Measurements from ENCODE around the gene ZBTB7C. TPM values are rescaled to one million over a fixed set of nuclear protein-coding genes. Genes with fewer than 3 reads are reported as not detected.

ZBTB7C gene
- total RNA-seq, 1 donor from 2014 or later, result 0.11 TPM

GRCh38 chr18:48314690-48315089 is 94.5 kb downstream of the ZBTB7C start:
- Mint-ChIP-seq H3K27me3 (ENCODE audit: unreplicated experiment) (peaks cover 45% of the 10 kb centered on the region), H3K36me3 (ENCODE audit: unreplicated experiment) (no peaks in the 10 kb centered on the region), H3K9me3 (ENCODE audit: unreplicated experiment) (no peaks in the 10 kb centered on the region), H3K4me1 (ENCODE audit: unreplicated experiment) (peaks cover under 1% of the 10 kb centered on the region), H3K27ac (ENCODE audit: unreplicated experiment) (no peak overlapping the region), H3K4me3 (ENCODE audit: unreplicated experiment) (no peak overlapping the region)
- TF ChIP-seq, protein P1, sequence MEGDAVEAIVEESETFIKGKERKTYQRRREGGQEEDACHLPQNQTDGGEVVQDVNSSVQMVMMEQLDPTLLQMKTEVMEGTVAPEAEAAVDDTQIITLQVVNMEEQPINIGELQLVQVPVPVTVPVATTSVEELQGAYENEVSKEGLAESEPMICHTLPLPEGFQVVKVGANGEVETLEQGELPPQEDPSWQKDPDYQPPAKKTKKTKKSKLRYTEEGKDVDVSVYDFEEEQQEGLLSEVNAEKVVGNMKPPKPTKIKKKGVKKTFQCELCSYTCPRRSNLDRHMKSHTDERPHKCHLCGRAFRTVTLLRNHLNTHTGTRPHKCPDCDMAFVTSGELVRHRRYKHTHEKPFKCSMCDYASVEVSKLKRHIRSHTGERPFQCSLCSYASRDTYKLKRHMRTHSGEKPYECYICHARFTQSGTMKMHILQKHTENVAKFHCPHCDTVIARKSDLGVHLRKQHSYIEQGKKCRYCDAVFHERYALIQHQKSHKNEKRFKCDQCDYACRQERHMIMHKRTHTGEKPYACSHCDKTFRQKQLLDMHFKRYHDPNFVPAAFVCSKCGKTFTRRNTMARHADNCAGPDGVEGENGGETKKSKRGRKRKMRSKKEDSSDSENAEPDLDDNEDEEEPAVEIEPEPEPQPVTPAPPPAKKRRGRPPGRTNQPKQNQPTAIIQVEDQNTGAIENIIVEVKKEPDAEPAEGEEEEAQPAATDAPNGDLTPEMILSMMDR (IDR thresholded peaks at IDR 0.05), result no peak
- no peak for DNase-seq (ENCODE audit: extremely low spot score, unreplicated experiment)

DNA sequence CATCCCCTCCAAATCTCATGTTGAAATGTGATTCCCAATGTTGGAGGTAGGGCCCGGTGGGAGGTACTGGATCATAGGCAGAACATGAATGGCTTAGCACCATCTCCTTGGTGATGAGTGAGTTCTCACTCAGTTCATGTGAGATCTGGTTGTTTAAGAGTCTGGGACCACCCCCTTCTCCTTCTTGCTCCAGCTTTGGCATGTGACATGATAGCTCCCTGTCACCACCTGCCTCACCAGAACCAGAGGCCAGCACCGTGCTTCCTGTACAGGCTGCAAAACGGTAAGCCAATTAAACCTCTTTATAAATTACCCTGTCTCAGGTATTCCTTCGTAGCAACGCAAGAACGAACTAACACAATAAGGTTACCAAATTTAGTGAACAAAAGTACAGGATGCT is 95.4 kb downstream of the ZBTB7C start:
- H3K4me3 Mint-ChIP-seq (ENCODE audit: unreplicated experiment), result no peak overlapping the region
- TF ChIP-seq, protein P1 (IDR thresholded peaks at IDR 0.05), result no peak
- H3K36me3 Mint-ChIP-seq (ENCODE audit: unreplicated experiment), result no peaks in the 10 kb centered on the region
- H3K4me1 Mint-ChIP-seq (ENCODE audit: unreplicated experiment), result no peaks in the 10 kb centered on the region
- H3K27ac Mint-ChIP-seq (ENCODE audit: unreplicated experiment), result no peak overlapping the region
- DNase-seq (ENCODE audit: extremely low spot score, unreplicated experiment), result no peak
- H3K27me3 Mint-ChIP-seq (ENCODE audit: unreplicated experiment), result peaks cover 49% of the 10 kb centered on the region
- no peaks in the 10 kb centered on the region for H3K9me3 Mint-ChIP-seq (ENCODE audit: unreplicated experiment)

GRCh38 chr18:48312066-48312465 is 97.1 kb downstream of the ZBTB7C start:
- Mint-ChIP-seq H3K4me3 (ENCODE audit: unreplicated experiment) (no peak overlapping the region), H3K36me3 (ENCODE audit: unreplicated experiment) (no peaks in the 10 kb centered on the region), H3K27ac (ENCODE audit: unreplicated experiment) (no peak overlapping the region), H3K9me3 (ENCODE audit: unreplicated experiment) (no peaks in the 10 kb centered on the region), H3K27me3 (ENCODE audit: unreplicated experiment) (peaks cover 47% of the 10 kb centered on the region), H3K4me1 (ENCODE audit: unreplicated experiment) (no peaks in the 10 kb centered on the region)
- no peak for DNase-seq (ENCODE audit: extremely low spot score, unreplicated experiment)
- TF ChIP-seq, protein P1 (IDR thresholded peaks at IDR 0.05), result no peak

DNA sequence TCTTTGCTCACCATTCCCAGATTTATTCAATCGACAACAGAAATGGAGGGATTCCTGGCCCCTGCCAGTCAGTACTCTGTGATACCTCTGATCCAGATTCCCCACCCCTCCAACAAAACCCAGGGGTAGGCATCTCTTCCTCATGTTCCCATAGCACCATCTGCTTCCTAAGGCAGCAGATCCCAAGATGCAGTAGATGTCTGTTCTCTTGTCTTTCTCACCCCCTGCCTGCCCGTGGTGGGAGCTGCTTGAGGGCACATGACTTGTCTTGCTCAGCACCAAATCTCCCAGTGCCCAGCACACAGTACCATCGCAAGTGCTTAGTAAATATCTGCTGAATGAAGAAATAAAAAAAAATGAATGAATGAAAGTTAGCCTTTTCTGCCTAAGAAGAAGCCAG is 98.2 kb downstream of the ZBTB7C start:
- no peaks in the 10 kb centered on the region for H3K9me3 Mint-ChIP-seq (ENCODE audit: unreplicated experiment)
- TF ChIP-seq, protein P1 (IDR thresholded peaks at IDR 0.05), result no peak
- no peak for DNase-seq (ENCODE audit: extremely low spot score, unreplicated experiment)
- no peaks in the 10 kb centered on the region for H3K4me1 Mint-ChIP-seq (ENCODE audit: unreplicated experiment)
- H3K27me3 Mint-ChIP-seq (ENCODE audit: unreplicated experiment), result peaks cover 47% of the 10 kb centered on the region
- H3K4me3 Mint-ChIP-seq (ENCODE audit: unreplicated experiment), result no peak overlapping the region
- no peaks in the 10 kb centered on the region for H3K36me3 Mint-ChIP-seq (ENCODE audit: unreplicated experiment)
- no peak overlapping the region for H3K27ac Mint-ChIP-seq (ENCODE audit: unreplicated experiment)

GRCh38 chr18:48310353-48310752 is 98.8 kb downstream of the ZBTB7C start:
- Mint-ChIP-seq H3K27me3 (ENCODE audit: unreplicated experiment) (peaks cover 42% of the 10 kb centered on the region), H3K9me3 (ENCODE audit: unreplicated experiment) (no peaks in the 10 kb centered on the region), H3K4me3 (ENCODE audit: unreplicated experiment) (no peak overlapping the region), H3K27ac (ENCODE audit: unreplicated experiment) (no peak overlapping the region), H3K4me1 (ENCODE audit: unreplicated experiment) (no peaks in the 10 kb centered on the region), H3K36me3 (ENCODE audit: unreplicated experiment) (no peaks in the 10 kb centered on the region)
- no peak for DNase-seq (ENCODE audit: extremely low spot score, unreplicated experiment)
- TF ChIP-seq, protein P1 (IDR thresholded peaks at IDR 0.05), result no peak

All from osteocyte (in vitro differentiated cells).